Epidermal melanocyte (primary cell): ENCODE results near the gene ASPSCR1.
"Not testable (repeated sequence)": the region's sequence is repeated elsewhere in the genome, so short reads cannot be mapped to it uniquely, and the experiment has no call there.

ENCODE experiments used
- DNase-seq: peaks from one replicate; pipeline ENCODE4 v3.0.0; 2011; ENCODE audit warnings: low spot score; ENCODE audit not compliant: insufficient read length

Gene ASPSCR1

DNA sequence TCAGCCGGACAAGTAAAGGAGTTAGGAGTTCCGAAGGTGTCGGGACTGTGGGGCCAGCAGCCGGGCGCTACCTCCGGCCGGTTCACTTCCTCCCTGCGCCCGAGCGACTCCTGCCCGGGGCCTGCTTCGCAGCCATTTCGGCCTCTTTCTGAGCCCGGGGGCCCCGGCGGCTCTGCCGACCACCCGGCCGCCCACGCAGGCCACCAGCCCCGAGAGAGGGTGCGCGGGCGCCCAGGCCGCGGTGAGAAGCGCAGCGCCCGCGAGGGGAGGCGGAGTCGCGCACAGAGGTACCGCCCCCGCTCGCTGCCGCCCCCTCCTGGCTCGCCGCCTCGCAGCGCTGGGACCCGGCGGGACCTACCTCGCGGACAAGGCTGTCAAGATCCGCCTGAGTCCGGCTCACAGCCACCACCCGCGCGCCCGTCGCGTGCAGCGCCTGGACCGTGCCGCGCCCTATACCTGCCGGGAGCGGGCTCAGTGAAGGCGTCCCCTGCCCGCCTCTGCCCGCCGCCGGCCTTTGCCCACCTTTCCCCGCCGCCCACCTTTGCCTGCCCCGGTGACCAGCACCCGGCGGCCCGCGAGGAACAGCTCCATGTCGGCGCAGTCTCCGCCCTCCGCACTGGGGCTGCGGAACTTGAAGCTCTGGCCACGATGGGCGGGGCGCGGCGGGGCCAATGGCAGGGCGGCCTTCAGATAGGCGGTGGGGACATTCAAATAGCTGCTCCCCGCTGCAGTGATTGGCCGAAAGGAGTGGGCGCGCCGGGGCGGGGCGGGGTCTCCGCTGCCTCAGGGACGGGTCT is 59.9 kb downstream of the ASPSCR1 start, which contains the start of gene DCXR:
DCXR (minus strand) TSS at position 606 of the 797 bp plus-strand sequence; CDS start at position 591, 15 bp downstream.
- peak; percentile 98 for DNase-seq

DNA sequence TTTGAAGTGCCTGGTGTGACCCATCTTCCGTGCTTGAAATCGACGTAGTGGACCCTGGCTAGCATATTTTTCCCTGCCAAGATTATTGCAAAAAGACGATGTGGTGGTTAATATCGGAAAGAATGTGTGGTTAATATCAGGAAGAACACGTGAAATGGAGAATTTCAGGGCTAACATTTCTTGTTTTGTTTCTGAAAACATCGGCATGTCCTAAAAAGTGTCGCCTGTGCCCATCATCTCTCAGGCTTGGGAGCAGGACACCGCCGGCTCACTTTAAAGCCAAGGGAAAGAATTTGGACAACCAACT is 60.4 kb downstream of the ASPSCR1 start:
- no peak for DNase-seq

DNA sequence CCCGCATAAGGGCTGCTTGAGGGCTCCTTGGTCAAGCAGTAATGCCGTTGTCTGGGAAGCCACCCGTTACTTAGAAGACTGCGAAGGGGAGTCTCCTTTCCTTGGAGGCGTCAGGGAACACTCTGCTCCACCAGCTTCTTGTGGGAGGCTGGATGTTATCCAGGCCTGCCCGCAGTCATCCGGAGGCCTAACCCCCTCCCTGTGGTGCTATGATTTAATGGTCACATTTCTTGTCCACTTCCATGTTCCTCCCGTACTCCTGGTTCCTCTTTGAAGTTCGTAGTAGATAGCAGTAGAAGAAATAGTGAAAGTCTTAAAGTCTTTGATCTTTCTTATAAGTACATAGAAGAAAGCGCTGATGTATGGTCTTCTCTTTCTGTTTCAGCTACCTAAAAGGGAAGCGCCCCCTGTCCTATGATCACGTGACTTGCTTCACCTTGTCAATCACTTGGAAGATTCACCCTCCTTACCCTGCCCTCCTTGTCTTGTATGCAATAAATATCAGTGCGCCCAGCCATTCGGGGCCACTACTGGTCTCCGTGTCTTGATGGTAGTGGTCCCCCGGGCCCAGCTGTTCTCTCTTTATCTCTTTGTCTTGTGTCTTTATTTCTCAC is 61.5 kb downstream of the ASPSCR1 start:
- DNase-seq: not testable (repeated sequence)

DNA sequence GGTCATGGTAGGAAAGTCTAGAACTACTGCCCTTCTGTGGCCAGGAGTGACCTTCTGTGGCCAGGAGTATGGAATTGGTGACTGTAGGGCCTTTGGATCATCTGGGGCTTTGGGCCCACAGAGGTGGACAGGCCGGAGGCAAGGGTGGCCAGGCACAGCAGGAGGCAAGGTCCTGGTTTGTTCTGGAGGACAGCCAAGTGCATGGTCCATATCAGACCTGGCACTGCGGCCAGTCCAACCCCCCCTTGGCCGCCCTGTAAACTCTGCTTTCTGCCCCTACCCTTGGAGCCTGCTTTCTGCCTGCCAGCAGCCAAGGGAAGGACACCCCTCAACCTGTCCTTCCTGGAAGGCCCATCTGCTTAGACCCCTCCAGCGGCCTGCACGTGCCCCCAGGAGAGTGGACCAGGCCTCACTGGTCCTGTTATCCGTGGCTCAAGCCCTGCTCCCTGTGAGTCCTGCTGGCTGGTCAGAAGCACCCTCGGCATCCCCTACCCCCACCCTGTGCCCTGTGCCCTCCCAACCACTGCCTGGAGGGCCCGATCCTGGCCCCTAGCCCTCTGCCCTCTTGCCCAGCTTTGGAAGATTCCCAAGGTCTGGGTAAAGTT is 62.4 kb downstream of the ASPSCR1 start:
- DNase-seq: no peak

DNA sequence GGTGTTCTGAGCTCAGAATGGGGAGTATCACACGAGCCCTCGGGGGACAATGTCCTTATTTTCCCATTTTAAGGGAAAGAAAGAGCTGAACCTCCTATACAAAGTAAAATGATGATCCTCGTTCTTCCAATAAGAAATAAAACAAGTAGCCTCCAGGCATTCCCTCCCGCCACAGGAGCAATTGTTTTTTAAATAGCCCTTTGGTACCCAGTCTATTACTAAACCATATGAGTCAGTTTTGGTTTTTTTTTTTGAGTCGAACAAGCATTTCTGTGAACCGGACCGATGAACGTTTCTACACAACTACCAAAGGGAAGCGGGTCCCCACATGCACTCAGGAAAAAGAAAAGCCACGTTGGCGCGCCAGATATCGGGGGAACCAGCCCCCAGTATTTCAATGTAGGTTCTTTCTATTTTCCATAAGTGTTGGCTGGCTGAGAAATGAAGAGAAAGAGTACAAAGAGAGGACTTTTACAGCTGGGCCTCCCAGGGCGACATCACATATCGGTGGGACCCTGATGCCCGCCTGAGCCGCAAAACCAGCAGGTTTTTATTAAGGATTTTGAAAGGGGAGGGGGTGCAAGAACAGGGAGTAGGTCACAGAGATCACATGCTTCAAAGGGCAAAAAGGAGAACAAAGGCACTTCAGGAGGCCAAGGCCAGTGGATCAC is 63.9 kb downstream of the ASPSCR1 start:
- DNase-seq: no peak

DNA sequence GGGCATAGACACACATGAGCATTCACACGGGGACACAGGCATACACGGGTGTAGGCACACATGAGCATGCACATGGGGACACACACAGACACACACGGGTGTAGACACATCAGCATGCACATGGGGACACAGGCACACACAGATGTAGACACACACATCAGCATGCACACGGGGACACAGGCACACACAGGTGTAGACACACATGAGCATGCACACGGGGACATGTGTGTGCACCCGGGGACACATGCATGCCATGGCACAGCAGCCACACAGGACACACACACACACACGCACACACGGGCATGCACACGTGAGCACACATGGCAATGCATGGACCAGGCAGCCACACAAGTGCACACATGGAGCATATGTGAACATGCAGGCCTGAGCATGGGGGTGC is 65.2 kb downstream of the ASPSCR1 start:
- no peak for DNase-seq

DNA sequence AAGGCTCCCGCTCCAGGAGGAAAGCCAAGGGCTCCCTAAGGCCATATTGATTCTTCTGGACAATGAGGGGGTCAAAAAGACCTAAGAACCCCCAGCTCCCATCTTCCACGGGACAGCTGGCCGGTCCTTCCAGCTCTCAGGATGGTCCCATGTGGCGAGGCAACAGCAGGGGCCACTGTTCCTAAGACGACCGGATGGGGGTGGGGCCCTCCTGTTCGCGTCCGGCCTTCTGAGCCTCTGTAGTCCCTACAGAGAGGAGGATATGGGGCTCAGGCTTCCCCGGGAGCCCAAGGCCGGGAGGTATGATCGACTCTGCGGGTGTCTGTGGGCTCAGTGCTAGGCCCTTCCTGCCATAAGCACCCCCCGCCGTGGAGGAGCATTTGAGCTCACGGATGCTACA is 66.1 kb downstream of the ASPSCR1 start:
- DNase-seq: no peak

DNA sequence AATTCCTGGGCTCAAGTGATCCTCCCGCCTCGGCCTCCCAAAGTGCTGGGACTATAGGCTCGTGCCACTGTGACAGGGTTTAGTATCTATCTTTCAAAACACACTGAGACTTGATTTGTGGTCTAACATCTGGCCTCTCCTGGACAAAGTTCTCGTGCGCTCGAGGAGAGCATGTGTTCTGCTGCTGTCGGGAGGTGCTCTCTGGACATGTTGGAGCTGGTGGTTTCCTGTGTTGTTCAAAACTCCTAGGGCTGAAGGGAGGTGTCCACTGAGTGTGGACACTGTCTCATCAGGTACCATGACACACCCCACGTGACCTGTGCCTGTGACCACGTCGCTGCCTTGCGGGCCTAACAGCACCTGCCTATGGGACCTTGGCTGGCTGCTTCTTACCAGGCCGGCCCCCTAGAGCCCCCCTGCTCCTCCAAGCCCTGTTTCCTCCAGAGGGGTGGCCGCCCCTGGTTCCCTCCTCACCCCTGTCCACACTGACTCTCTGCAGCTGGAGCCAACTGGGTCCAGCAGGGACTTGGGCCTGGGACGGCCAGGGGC is 68.6 kb downstream of the ASPSCR1 start:
- DNase-seq: no peak

DNA sequence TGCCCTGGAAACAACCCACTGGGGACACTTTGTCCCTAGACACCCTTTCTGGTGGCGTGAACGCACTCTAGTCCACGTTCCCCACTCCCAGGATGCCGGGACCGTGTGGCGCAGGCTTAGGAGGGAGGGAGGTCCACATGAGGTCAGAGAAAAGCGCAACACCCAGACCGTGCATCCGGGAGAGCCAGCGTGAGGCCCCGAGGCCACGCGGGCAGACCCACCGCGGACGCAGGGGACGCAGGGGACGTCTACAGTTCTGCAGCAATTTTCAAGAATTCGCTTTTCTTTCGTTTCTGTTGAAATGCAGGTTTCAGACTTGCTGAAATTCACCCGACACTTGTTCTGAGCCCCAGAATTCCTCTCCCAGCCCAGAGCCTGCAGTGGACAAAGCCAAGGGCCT is 69.5 kb downstream of the ASPSCR1 start:
- DNase-seq: no peak

DNA sequence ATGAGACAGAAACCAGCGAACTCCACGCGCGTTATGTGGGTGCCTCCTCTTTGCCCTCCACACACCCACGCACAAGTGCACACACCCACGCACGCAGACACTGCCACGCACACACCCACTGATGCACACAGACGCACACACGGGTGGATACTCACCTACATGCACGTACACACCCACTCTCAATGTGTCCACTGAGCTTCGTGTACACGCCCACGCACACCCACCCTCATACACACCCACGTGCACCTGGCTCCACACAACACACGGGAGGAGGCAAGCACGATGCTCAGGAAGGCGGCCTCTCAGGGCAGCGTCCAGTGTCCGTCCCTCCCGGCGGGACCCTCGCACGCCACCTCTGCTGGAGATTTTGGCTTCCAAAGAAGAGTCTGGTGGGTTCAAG is 70.0 kb downstream of the ASPSCR1 start:
- no peak for DNase-seq

DNA sequence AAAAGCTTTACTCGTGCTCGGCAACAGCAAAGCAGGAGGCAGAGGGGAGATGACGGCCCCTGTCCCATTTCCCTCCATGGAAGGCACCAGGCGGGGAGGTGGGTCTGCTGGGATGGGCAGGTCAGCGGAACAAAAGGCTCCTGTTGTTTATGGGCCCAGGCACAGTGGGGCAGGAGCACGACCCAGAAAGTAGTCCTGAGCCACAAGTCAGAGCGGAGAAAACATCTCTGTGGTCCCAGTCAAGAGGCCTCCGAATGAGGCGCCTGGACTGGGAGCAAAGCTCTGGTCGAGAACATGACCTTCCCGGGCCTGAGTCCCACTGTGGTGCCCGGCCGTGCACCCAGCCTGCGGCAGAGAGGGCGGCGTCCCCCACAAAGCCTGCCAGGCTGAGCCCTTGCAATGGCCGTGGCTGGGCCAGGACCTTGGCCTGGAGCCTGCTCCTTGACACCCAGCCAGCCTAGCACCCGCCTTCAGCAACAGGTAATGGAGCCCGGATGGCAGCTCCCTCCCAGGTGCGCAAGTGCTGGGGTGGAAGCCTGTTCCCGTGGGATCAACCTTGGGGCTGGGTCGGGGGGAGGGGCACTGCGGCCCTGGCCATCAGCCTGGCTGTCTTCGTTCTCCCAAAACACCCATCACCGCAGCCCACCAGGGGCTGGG is 70.6 kb downstream of the ASPSCR1 start:
- DNase-seq: no peak

DNA sequence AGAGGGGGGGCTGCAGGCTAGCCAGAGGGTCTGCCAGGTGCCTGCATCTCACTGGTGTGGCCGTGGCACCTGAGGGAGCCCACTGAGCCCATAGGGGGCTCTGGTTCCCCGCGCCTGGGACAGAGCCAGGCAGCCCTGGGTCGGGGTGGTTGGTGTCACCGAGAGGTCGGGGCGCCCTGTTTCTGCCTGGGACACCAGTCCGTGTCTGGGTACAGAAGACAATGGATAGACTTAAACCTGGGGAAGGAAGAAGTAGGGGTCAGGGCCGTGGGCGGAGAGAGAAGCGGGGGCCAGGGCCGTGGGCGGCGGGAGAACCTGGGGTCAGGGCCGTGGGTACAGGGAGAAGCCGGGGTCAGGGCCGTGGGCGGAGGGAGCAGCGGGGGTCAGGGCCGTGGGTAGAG is 71.1 kb downstream of the ASPSCR1 start:
- no peak for DNase-seq

DNA sequence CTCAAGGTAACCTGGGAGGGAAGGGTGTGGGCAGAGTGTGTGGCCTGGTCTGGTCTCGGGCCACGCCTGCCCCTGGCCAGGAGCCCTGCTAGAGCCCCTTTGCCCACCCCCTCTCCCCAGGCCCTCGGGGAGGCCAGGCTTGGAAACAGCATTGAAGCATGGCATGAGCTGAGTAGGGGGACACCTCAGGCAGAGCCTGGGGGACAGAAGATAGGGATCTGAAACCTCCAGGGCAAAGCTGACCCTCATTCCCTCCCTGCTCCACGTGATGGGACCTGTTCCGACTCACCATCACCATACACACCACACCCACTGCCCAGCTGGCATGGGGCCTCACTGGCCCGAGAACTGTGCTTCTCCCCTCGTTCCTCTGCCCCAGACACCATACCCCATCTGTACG is 71.7 kb downstream of the ASPSCR1 start:
- DNase-seq: no peak

DNA sequence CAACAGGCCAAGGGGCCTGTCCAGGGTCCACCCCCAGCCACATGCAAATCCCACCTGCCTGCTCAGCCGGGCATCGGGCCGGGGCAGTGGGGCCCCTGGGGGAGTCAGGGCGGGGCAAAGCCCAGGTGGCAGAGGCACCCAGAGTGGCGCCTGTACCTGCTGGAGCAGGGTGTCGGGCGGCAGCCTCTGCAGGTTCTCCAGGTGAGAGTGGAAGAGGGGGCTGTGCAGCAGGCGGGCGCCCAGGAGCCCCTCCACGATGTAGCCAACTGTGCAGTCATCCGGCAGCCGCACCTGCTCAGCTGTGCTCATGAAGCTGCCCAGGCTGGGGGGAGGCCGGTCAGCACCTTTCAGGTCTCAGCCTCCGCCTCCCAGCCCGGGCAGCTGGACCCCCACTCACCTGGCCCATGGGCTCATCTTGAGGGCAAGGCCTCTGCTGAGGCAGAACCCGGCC is 72.1 kb downstream of the ASPSCR1 start:
- no peak for DNase-seq

DNA sequence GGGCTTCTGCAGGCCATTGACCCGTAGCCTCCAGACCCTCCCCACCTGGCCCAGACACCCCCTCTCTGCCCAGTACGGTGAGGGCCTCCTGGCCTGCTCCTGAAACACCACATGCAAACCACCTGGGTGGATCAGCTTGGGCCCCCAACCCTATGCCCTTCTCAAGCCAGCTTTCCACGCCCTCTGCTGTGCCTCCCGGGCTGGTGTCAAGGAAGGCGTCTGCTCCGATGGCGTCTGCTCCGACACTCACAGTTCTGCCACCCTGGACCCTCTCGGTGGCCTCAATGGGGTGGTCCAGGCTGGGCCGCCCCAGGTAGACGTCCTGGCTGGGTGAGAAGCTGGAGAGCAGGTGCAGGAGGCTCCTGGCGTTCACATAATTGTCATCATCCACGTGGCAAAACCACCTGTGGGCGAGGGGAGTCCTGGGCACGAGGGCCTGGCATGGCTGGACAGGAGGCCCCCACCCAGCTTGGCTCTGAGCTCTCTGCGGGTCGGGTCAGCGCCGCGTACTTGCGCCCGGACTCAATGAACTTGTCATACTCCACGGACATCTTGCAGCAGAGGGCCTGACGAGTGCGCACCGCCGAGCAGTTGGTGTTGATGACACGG is 72.8 kb downstream of the ASPSCR1 start:
- no peak for DNase-seq

DNA sequence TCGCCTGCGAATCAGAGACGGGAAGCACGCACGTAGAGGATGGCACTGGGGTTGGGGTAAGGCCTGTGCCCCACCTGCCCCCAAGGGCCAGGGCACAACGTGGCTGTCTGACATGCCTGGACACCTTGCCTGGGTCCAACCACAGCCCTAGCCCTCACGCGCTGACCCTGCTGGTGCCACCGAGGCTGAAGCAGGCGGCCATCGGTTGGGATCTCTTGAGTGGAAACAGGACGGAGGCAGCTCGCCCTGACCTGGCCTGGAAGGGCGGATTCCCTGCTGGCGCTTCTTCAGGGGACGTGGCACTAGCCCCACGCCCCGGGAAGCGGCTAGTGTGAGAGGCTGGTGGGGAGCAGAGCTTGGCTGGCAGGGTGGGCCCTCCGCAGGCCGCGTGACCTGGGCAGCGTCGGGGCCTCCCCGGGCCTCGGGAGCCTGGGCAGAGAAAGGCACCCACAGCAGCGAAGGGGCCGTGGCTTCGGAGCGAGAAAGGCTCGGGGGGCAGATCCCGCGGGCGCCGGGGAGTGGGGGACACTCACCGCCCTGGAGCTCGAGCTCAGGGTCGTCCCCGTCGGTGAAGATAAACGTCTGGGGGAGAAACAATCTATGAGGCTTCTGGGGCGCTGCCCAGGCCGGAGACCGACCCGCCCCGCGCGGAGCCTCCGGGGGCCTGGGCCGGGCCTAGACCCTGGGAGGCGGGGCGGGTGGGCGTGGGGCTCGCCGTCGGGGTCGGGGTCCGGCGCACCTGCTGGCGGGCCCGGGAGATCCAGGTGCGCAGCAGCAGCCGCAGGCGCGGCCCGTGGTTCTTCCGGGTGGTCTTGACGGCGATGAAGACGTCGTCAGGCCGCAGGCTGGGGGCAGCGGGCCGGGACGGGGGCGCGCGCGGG is 73.6 kb downstream of the ASPSCR1 start:
- DNase-seq: no peak

DNA sequence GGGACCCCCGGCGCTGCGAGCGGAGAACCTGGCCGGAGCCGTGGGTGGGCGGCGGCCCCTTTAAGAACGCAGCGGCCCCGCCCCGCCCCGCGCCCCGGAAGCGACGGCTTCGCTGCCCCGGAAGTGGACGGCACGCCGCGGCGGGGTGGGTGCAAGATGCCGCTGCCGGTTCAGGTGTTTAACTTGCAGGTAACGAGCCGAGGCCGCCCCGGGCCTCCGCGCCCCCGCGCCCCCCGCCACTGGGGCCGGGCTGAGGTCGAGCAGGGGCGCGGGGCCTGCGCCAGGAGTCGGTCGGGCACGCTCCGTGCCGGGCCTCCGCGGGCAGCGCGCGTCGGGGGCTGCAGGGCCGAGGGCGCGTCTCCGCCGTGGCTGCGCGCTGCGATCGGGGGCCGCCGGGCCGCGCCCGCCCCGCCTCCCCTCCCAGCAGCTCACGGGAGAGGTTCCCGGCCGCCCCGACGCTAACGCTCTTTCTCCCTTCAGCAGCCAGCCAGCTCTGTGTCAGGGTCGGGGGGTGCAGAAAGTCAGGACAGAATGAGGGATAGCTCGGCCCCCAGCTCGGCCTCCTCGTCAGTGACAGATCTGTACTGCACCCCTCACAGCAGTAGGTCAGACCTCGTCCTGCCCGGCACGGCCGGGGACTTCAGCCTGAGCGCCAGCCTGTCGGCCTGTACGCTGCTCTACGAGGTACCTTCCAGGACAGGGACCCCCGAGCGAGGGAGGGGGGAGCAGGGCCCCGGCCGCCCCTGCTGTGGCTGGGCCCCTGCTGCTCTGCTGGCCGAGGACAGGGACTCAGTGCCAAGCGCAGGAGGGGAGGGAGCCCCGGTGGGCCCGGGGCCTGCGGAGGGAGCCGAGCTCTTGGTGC is 74.6 kb downstream of the ASPSCR1 start, which contains the start of the genes GPS1 and RFNG:
GPS1 (plus strand) TSS at position 123 of the 862 bp plus-strand sequence; CDS start at position 157, 34 bp downstream.
RFNG (minus strand) TSS at position 36 of the 862 bp plus-strand sequence. CDS start 45 bp downstream, outside the sequence.
- peak; percentile 88 for DNase-seq

DNA sequence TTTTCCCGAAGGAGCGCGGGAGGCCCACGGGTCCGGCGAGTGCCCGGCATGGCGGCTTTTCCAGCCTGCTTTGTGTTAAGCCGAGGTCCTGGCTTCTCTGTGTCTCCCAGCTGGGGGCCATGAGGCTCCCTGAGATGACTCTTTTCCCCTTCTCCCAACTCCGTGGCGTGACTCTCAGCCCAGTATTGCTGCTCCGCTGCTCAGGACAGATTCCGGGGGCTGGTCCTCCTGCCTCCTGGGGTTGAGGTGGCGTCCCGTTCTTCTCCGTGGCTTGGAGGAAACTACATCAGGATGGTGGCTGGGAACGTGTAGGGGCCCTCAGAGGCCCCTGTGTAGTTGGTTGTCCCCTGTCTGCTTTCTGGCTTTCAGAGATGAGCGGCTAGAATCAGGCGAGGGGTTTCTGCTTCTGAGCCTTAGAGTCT is 75.2 kb downstream of the ASPSCR1 start:
- no peak for DNase-seq

DNA sequence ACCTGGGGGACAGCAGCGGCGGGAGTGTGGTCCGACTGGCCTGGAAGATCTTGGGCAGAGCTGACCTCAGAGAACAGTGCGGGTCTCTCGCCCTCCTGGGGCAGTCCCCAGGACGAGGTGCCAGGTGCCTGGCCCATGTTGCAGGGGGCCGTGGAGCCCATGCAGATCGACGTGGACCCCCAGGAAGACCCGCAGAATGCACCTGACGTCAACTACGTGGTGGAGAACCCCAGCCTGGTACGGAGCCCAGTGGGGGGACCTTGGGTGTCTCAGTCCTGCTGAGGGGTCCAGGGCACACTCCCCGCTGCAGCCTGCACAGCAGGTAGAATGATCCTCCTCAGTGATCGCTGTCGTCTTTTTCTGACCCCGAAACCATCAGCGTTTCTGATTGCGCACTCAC is 75.7 kb downstream of the ASPSCR1 start:
- DNase-seq: no peak
